Metanephros (tissue), 1 donor: ENCODE results near the gene CLEC4G. TPM values are rescaled to one million over a fixed set of nuclear protein-coding genes. Genes with fewer than 3 reads are reported as not detected.

Experiments
- total RNA-seq: library from RNA; depleted of rRNA; stranded (reverse); fragments of >200 nt; gene quantifications from one replicate; pipeline ENCODE4 v1.2.3, GENCODE V29; 2014

The CLEC4G gene, protein sequence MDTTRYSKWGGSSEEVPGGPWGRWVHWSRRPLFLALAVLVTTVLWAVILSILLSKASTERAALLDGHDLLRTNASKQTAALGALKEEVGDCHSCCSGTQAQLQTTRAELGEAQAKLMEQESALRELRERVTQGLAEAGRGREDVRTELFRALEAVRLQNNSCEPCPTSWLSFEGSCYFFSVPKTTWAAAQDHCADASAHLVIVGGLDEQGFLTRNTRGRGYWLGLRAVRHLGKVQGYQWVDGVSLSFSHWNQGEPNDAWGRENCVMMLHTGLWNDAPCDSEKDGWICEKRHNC
- 0.29 TPM for total RNA-seq

DNA sequence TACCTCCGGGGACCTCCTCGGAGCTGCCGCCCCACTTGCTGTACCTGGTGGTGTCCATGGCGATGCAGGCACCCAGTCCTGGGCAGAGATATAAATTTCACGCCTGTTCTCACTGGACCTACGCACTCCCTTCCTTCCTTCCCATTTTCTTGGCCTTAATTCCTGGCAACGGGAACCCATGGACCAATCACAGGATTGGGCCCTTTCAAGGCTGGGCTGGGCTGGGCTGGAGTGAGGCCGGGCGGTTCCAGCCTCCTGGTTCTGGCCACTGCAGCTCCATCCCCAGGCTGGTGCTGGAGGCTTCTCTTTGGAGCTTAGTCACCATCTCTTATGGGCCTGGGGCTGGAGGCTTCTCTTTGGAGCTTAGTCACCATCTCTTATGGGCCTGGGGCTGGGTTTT is at the start of gene CLEC4G:
Gene CLEC4G (minus strand): TSS at position 66 of the 400 bp plus-strand sequence. CDS start 8 bp downstream, at position 58.

DNA sequence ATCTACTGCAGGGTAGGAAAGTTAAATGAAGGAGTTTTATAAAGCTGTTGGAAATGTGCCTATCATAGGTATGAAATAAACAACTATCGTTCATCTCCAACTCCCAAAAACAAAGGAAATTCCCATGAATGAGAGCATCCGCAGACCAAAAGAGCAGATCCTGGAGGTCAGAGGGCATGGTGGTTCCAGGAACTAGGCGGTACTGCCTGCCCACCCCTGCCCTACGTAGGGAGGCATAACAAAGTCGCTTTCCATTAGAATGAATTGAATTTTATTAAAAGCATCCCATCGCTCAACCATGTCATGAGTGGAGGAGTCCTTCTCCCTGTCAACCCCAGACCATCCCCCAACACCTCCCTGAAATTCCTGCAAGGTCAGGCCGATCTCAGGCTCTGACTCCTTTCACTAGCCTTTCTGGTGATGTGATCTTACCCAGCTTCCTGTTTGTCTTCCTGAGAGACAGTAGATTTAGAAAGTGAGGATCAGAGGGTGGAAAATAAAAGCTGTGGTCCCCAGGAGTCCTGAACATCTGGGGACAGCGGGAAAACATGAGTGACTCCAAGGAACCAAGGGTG is 30.9 kb upstream of the CLEC4G start, which contains the start of gene CLEC4M:
Gene CLEC4M (plus strand): TSS at position 525 of the 575 bp plus-strand sequence. CDS start 24 bp downstream, at position 549.

GRCh38 chr19:7746903-7747884 is 15.3 kb upstream of the CLEC4G start, which contains the start of gene CD209:
Gene CD209 (minus strand): TSS chr19:7747534. CDS start chr19:7747511, 23 bp downstream.

GRCh38 chr19:7701654-7702457 is 30.1 kb downstream of the CLEC4G start, which contains the start of gene FCER2:
Gene FCER2 (minus strand): TSS chr19:7702131. CDS start chr19:7699760, 2,371 bp downstream.

GRCh38 chr19:7680606-7681339 is 51.1 kb downstream of the CLEC4G start, which contains the start of gene TRAPPC5:
Gene TRAPPC5 (plus strand): TSS chr19:7680833. CDS start chr19:7682254, 1,421 bp downstream.

Other genes with a start within 250 kb of the CLEC4G start
- gene PEX11G, start 243.1 kb downstream of the CLEC4G start, total RNA-seq = 4.7 TPM
- gene ZNF358, start 216.0 kb downstream of the CLEC4G start, total RNA-seq = 34.9 TPM
- gene MCOLN1, start 209.5 kb downstream of the CLEC4G start, total RNA-seq = 21.1 TPM
- gene PNPLA6, start 196.4 kb downstream of the CLEC4G start, total RNA-seq = 52.2 TPM
- 13.0 TPM for gene CAMSAP3, start 136.2 kb downstream of the CLEC4G start, total RNA-seq
- gene XAB2, start 102.6 kb downstream of the CLEC4G start, total RNA-seq = 61.0 TPM
- gene PET100, start 102.3 kb downstream of the CLEC4G start, total RNA-seq = 22.0 TPM
- gene PCP2, start 98.4 kb downstream of the CLEC4G start, total RNA-seq = not detected
- 55.6 TPM for gene STXBP2, start 95.0 kb downstream of the CLEC4G start, total RNA-seq
- gene RETN, start 63.1 kb downstream of the CLEC4G start, total RNA-seq = 6.5 TPM
- gene MCEMP1, start 55.0 kb downstream of the CLEC4G start, total RNA-seq = 0.64 TPM
- gene TRAPPC5, start 51.3 kb downstream of the CLEC4G start, total RNA-seq = 66.3 TPM
- gene FCER2, start 30.0 kb downstream of the CLEC4G start, total RNA-seq = 0.23 TPM
- 4.8 TPM for gene CD209, start 15.4 kb upstream of the CLEC4G start, total RNA-seq
- 2.7 TPM for gene CLEC4M, start 31.1 kb upstream of the CLEC4G start, total RNA-seq
- gene EVI5L, start 98.1 kb upstream of the CLEC4G start, total RNA-seq = 15.4 TPM
- 1.9 TPM for gene PRR36, start 142.3 kb upstream of the CLEC4G start, total RNA-seq
- gene LRRC8E, start 156.4 kb upstream of the CLEC4G start, total RNA-seq = 2.7 TPM
- 25.8 TPM for gene MAP2K7, start 171.8 kb upstream of the CLEC4G start, total RNA-seq
- not detected for gene TGFBR3L, start 182.7 kb upstream of the CLEC4G start, total RNA-seq
- gene SNAPC2, start 188.2 kb upstream of the CLEC4G start, total RNA-seq = 13.7 TPM
- gene CTXN1, start 194.0 kb upstream of the CLEC4G start, total RNA-seq = 6.1 TPM
- gene TIMM44, start 211.6 kb upstream of the CLEC4G start, total RNA-seq = 33.7 TPM